HL-60/S4 (cell line): ENCODE data around the gene FGGY.

Experiments
- in situ Hi-C: fragments of 300-500 bp; cut with MboI; formaldehyde crosslinking; loops from 2 replicates; pipeline ENCODE4 v1.14.3; 2022; ENCODE audit warnings: low sequenced_read_pairs

Gene FGGY

GRCh38 chr1:59500950-59501742 is 204.3 kb downstream of the FGGY start:
- in situ Hi-C loops, result no loop called here

GRCh38 chr1:59502009-59502691 is 205.3 kb downstream of the FGGY start:
- in situ Hi-C loops, result no loop called here

- in situ Hi-C loops, result no loop called here
Observed at GRCh38 chr1:59504276-59504675, 207.4 kb downstream of the FGGY start.

GRCh38 chr1:59505596-59506028 is 208.7 kb downstream of the FGGY start:
- in situ Hi-C loops, result no loop called here

GRCh38 chr1:59506952-59507351 is 210.1 kb downstream of the FGGY start:
- in situ Hi-C loops, result no loop called here

GRCh38 chr1:59509341-59509875 is 212.5 kb downstream of the FGGY start:
- in situ Hi-C loops, result no loop called here

- in situ Hi-C loops, result no loop called here
Observed at GRCh38 chr1:59510249-59510648, 213.4 kb downstream of the FGGY start.

GRCh38 chr1:59511476-59512465 is 214.9 kb downstream of the FGGY start:
- in situ Hi-C loops, result no loop called here

GRCh38 chr1:59512702-59513101 is 215.8 kb downstream of the FGGY start:
- in situ Hi-C loops, result no loop called here

GRCh38 chr1:59514061-59514909 is 217.4 kb downstream of the FGGY start:
- in situ Hi-C loops, result no loop called here

GRCh38 chr1:59516881-59517280 is 220.0 kb downstream of the FGGY start:
- in situ Hi-C loops, result no loop called here

GRCh38 chr1:59520194-59520593 is 223.3 kb downstream of the FGGY start:
- in situ Hi-C loops, result no loop called here

- in situ Hi-C loops, result no loop called here
Observed at GRCh38 chr1:59520827-59521418, 224.0 kb downstream of the FGGY start.

GRCh38 chr1:59521456-59521855 is 224.6 kb downstream of the FGGY start:
- in situ Hi-C loops, result no loop called here

GRCh38 chr1:59522925-59523505 is 226.1 kb downstream of the FGGY start:
- in situ Hi-C loops, result no loop called here

- in situ Hi-C loops, result no loop called here
Observed at GRCh38 chr1:59523745-59524450, 227.0 kb downstream of the FGGY start.

GRCh38 chr1:59526240-59526639 is 229.3 kb downstream of the FGGY start:
- in situ Hi-C loops, result no loop called here

- in situ Hi-C loops, result no loop called here
Observed at GRCh38 chr1:59528471-59528870, 231.6 kb downstream of the FGGY start.

GRCh38 chr1:59528900-59529299 is 232.0 kb downstream of the FGGY start:
- in situ Hi-C loops, result no loop called here
